HepG2 (cell line): ENCODE data around the gene LMF2. TPM values are rescaled to one million over a fixed set of nuclear protein-coding genes. Genes with fewer than 3 reads are reported as not detected.
A peak's percentile ranks its signal among the peaks of the same experiment; 100 is the strongest.

Experiments used
- CHD2 ChIP-seq: IDR thresholded peaks from 2 replicates; pipeline ENCODE4 v1.6.1; 2011; ENCODE audit warnings: low read depth, low read length, improper control_type of control experiment
- HES4 ChIP-seq: sonication (generic); formaldehyde crosslinking; IDR thresholded peaks from 2 replicates; pipeline ENCODE4 v1.9.0; 2021; ENCODE audit warnings: mild to moderate bottlenecking, missing genetic modification reagents, borderline replicate concordance
- HINFP ChIP-seq: sonication (generic); formaldehyde crosslinking; IDR thresholded peaks from 2 replicates; pipeline ENCODE4 v1.4.0; 2020; ENCODE audit warnings: low read depth, mild to moderate bottlenecking, missing genetic modification reagents
- ISL2 ChIP-seq: sonication (generic); formaldehyde crosslinking; IDR thresholded peaks from 2 replicates; pipeline ENCODE4 v1.5.0; 2020; ENCODE audit warnings: missing genetic modification reagents
- JUNB ChIP-seq: sonication (generic); formaldehyde crosslinking; IDR thresholded peaks from 2 replicates; pipeline ENCODE4 v1.8.0; 2022; ENCODE audit warnings: missing genetic modification reagents, mild to moderate bottlenecking, borderline replicate concordance
- REPIN1 ChIP-seq: sonication (generic); formaldehyde crosslinking; IDR thresholded peaks from 2 replicates; pipeline ENCODE4 v1.8.0; 2022; ENCODE audit warnings: missing genetic modification reagents, low read depth, mild to moderate bottlenecking, borderline replicate concordance
- SNAPC2 ChIP-seq: sonication (generic); formaldehyde crosslinking; IDR thresholded peaks from 2 replicates; pipeline ENCODE4 v1.8.1; 2022; ENCODE audit warnings: mild to moderate bottlenecking, missing genetic modification reagents
- SOX6 ChIP-seq, 2 experiments: fragments of 450-650 bp in 1 of 2; sonication (generic) in 1 of 2; formaldehyde crosslinking in 1 of 2; IDR thresholded peaks; 2 replicates each; pipeline versions ENCODE4 v1.4.0 to v1.6.1; 2017 to 2020; ENCODE audit warnings: antibody characterized with exemption in 1 of 2, mild to moderate bottlenecking in 1 of 2, missing genetic modification reagents in 1 of 2
- STAG1 ChIP-seq: sonication (generic); formaldehyde crosslinking; IDR thresholded peaks from 2 replicates; pipeline ENCODE4 v1.4.0; 2020; ENCODE audit warnings: missing genetic modification reagents
- TARDBP ChIP-seq: sonication (generic); formaldehyde crosslinking; IDR thresholded peaks from 2 replicates; pipeline ENCODE4 v1.8.0; 2022; ENCODE audit warnings: mild to moderate bottlenecking, missing genetic modification reagents
- TEAD2 ChIP-seq: sonication (generic); formaldehyde crosslinking; IDR thresholded peaks from 2 replicates; pipeline ENCODE4 v1.9.0; 2021; ENCODE audit warnings: missing genetic modification reagents
- TFDP1 ChIP-seq: IDR thresholded peaks from 2 replicates; pipeline ENCODE4 v1.6.1; 2016; ENCODE audit warnings: missing compliant biosample characterization, missing genetic modification reagents, borderline replicate concordance
- TGIF2 ChIP-seq: IDR thresholded peaks from 2 replicates; pipeline ENCODE4 v1.6.1; 2016; ENCODE audit warnings: control low read depth, missing compliant biosample characterization
- ZBTB3 ChIP-seq: sonication (generic); formaldehyde crosslinking; IDR thresholded peaks from 2 replicates; pipeline ENCODE4 v1.4.0; 2020; ENCODE audit warnings: low read depth, mild to moderate bottlenecking, moderate library complexity, missing genetic modification reagents, borderline replicate concordance
- ZBTB44 ChIP-seq: sonication (generic); formaldehyde crosslinking; IDR thresholded peaks from 2 replicates; pipeline ENCODE4 v1.4.0; 2020; ENCODE audit warnings: missing genetic modification reagents
- ZBTB46 ChIP-seq: sonication (generic); formaldehyde crosslinking; IDR thresholded peaks from 2 replicates; pipeline ENCODE4 v1.4.0; 2020; ENCODE audit warnings: mild to moderate bottlenecking, missing genetic modification reagents, borderline replicate concordance
- ZFP36L1 ChIP-seq: sonication (generic); formaldehyde crosslinking; IDR thresholded peaks from 2 replicates; pipeline ENCODE4 v1.8.0; 2022; ENCODE audit warnings: mild to moderate bottlenecking, missing genetic modification reagents, moderate library complexity
- ZNF484 ChIP-seq: sonication (generic); formaldehyde crosslinking; IDR thresholded peaks from 2 replicates; pipeline ENCODE4 v1.5.1; 2020; ENCODE audit warnings: mild to moderate bottlenecking, low read depth, missing genetic modification reagents, borderline replicate concordance
- ZNF546 ChIP-seq: sonication (generic); formaldehyde crosslinking; conservative IDR thresholded peaks from 2 replicates; pipeline ENCODE4 v1.8.1; 2023; ENCODE audit warnings: mild to moderate bottlenecking, missing genetic modification reagents
- ZNF614 ChIP-seq: IDR thresholded peaks from 2 replicates; pipeline ENCODE4 v1.6.1; 2018; ENCODE audit warnings: missing biosample characterization, missing genetic modification reagents, inconsistent platforms, borderline replicate concordance
- ZNF781 ChIP-seq: sonication (generic); formaldehyde crosslinking; IDR thresholded peaks from 2 replicates; pipeline ENCODE4 v1.5.1; 2020; ENCODE audit warnings: borderline replicate concordance, mild to moderate bottlenecking, missing genetic modification reagents; ENCODE audit errors: not compliant biosample characterization
- polyA plus RNA-seq, 8 experiments: library from polyadenylated mRNA; depleted of rRNA in 3 of 8; stranded (reverse) in 7 of 8; unstranded in 1 of 8; fragments of >200 nt; fragmentation: Illumina TruSeq in 4 of 8; extraction: Trizol in 4 of 8; gene quantifications; 2 replicates each; pipeline versions ENCODE4 v1.2.1 to v1.2.3, GENCODE V29; 2011 to 2016; ENCODE audit warnings: low read depth in 4 of 8, missing spikeins in 1 of 8, mixed read lengths in 1 of 8; ENCODE audit not compliant: insufficient read depth in 1 of 8
- total RNA-seq, 5 experiments: library from RNA; depleted of rRNA; stranded (reverse); fragments of >200 nt; fragmentation: Illumina TruSeq; extraction: Trizol; gene quantifications; 2 replicates each; pipeline ENCODE4 v1.2.3, GENCODE V29; 2016; ENCODE audit warnings: low read depth in 1 of 5
- TF ChIP-seq, protein P1 (sequence below): sonication (generic); formaldehyde crosslinking; IDR thresholded peaks from 2 replicates; pipeline ENCODE4 v1.5.0; 2020; ENCODE audit warnings: missing genetic modification reagents, mild to moderate bottlenecking, borderline replicate concordance

Gene LMF2
- total and polyA plus RNA-seq, 2 of the 13 experiments (the other 11 are each of a cell fraction or from before 2014, with no cell fraction given), result 23.3 to 30.6 TPM

DNA sequence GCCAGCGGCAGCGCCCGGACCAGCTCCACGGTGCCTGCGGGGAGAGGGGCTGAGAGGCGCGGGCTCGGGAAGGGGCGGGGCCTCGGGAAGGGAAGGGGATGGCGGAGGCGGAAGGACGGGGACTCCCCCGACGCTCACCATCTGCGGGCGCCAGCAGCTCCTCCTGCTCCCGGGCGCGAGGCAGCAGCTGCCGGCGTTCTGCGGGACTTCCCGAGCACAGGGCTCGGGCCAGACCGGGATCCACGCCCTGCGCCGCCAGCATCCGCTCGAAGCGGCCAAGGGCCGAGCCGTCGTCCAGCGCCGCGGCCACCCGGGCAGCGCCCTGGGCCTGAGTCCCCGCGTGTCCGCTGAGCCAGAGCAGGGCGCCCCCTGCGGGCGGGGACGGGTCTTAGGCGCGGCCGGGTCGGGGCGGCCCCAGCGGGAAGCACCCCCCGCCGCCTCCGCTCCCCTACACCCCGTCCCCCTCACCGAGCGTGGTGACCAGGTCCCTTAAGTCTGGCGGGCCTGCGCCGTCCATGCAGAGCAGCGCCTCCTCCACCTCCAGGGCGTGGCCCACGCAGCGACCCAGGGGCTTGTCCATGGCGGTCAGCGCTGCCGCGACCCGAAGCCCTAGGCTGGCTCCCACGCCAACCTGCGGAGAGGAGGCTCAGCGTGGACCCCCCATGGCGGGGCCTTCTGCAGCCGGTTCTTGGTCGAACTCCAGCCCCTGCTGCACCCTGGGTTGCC, 18.8 kb upstream of the LMF2 start (continued):
- no peak for TF ChIP-seq TARDBP (CRISPR knock-in tag)
- TF ChIP-seq HINFP (CRISPR knock-in tag), result no peak
- no peak for TF ChIP-seq ZBTB46 (CRISPR knock-in tag)
- no peak for TF ChIP-seq ZNF484
- TF ChIP-seq SNAPC2, result no peak
- TF ChIP-seq ZFP36L1 (CRISPR knock-in tag), result no peak
- TF ChIP-seq, protein P1, sequence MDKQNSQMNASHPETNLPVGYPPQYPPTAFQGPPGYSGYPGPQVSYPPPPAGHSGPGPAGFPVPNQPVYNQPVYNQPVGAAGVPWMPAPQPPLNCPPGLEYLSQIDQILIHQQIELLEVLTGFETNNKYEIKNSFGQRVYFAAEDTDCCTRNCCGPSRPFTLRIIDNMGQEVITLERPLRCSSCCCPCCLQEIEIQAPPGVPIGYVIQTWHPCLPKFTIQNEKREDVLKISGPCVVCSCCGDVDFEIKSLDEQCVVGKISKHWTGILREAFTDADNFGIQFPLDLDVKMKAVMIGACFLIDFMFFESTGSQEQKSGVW (CRISPR knock-in tag), result 0 out of 2 replicates have a peak, but pooled peaks have one; percentile 66
- no peak; the same call in 1 of the 2 replicates for TF ChIP-seq HES4 (CRISPR knock-in tag)
- no peak for TF ChIP-seq ZBTB44 (CRISPR knock-in tag)
- no peak for TF ChIP-seq ZBTB3
- TF ChIP-seq ISL2 (CRISPR knock-in tag), result no peak; the same call in 1 of the 2 replicates
- no peak for TF ChIP-seq ZNF546
- no peak for TF ChIP-seq CHD2
- TF ChIP-seq ZNF614 (CRISPR knock-in tag), result 0 out of 2 replicates have a peak, but pooled peaks have one; percentile 4
- no peak for TF ChIP-seq TEAD2 (CRISPR knock-in tag)
- no peak for TF ChIP-seq ZNF781 (CRISPR knock-in tag)
- no peak; the same call in 1 of the 2 replicates for TF ChIP-seq TGIF2
- peak; percentile 12; the same call in 1 of the 2 replicates for TF ChIP-seq JUNB
- TF ChIP-seq SOX6 (IDR thresholded peaks at IDR 0.05), result no peak
- TF ChIP-seq SOX6 (CRISPR knock-in tag; IDR thresholded peaks at IDR 0.05), result no peak
- 0 out of 2 replicates have a peak, but pooled peaks have one; percentile 52 for TF ChIP-seq REPIN1 (CRISPR knock-in tag)
- no peak; the same call in 1 of the 2 replicates for TF ChIP-seq STAG1 (CRISPR knock-in tag)
- no peak; the same call in 1 of the 2 replicates for TF ChIP-seq TFDP1
